Uterus (tissue), 4 donors: ENCODE results near the gene AJM1. TPM values are rescaled to one million over a fixed set of nuclear protein-coding genes. Genes with fewer than 3 reads are reported as not detected.

ENCODE experiments used
- DNase-seq, 2 donors: peaks; one replicate each; pipeline ENCODE4 v3.0.0-alpha.2; 2019 to 2020
- H3K27ac ChIP-seq, 2 donors: fragments of 200-600 bp; sonication (generic); 1 replicate in 1 of 2; 2 replicates in 1 of 2; pipeline ENCODE4 v1.5.1; 2016 to 2018
- H3K27me3 ChIP-seq, 2 donors: fragments of 200-600 bp; sonication (generic); one replicate each; pipeline ENCODE4 v1.5.1; 2018 to 2019; ENCODE audit warnings: control low read depth in 1 of 2
- H3K36me3 ChIP-seq, 2 donors: fragments of 200-600 bp; sonication (generic); one replicate each; pipeline ENCODE4 v1.5.1; 2019; ENCODE audit warnings: control low read depth in 1 of 2
- H3K4me1 ChIP-seq, 2 donors: fragments of 200-600 bp; sonication (generic); one replicate each; pipeline ENCODE4 v1.5.1; 2018 to 2019; ENCODE audit warnings: control low read depth in 1 of 2
- H3K4me3 ChIP-seq, 2 donors: fragments of 200-600 bp; sonication (generic); 1 replicate in 1 of 2; 2 replicates in 1 of 2; pipeline ENCODE4 v1.5.1; 2018 to 2019; ENCODE audit warnings: mild to moderate bottlenecking in 1 of 2
- H3K9me3 ChIP-seq, 2 donors: fragments of 200-600 bp; sonication (generic); one replicate each; pipeline ENCODE4 v1.5.1; 2019; ENCODE audit warnings: control low read depth in 1 of 2
- POLR2A ChIP-seq, 2 donors: fragments of 450-650 bp; IDR thresholded peaks; one replicate each; pipeline ENCODE4 v1.6.1; 2016; ENCODE audit warnings: antibody characterized with exemption in 2 of 2, mild to moderate bottlenecking in 1 of 2, moderate library complexity in 1 of 2
- intact Hi-C: fragments of 100-400 bp; cut with DNase I; formaldehyde crosslinking; loops from one replicate; pipeline ENCODE4 v1.15.1; 2023; ENCODE audit warnings: low total_unique reads
- total RNA-seq, 4 donors: library from RNA; depleted of rRNA in 3 of 4; stranded (reverse); fragments of >200 nt in 3 of 4; gene quantifications; one replicate each; pipeline versions ENCODE4 v1.1.0 to v1.2.4, GENCODE V29; 2014 to 2023
- TF ChIP-seq, protein P1 (sequence below), 4 experiments: fragments of 200-600 bp in 2 of 4; fragments of 450-650 bp in 2 of 4; sonication (generic) in 2 of 4; IDR thresholded peaks; one replicate each; pipeline ENCODE4 v1.5.1; 2016 to 2019; ENCODE audit warnings: antibody characterized with exemption in 4 of 4, mild to moderate bottlenecking in 2 of 4, moderate library complexity in 1 of 4
- donor health status: DM: yes; HTN: yes; CAD: no.

The AJM1 gene
- total RNA-seq, 4 donors from 2014 or later = 1.3 to 3.6 (median 3.6) TPM; not detected in 1

DNA sequence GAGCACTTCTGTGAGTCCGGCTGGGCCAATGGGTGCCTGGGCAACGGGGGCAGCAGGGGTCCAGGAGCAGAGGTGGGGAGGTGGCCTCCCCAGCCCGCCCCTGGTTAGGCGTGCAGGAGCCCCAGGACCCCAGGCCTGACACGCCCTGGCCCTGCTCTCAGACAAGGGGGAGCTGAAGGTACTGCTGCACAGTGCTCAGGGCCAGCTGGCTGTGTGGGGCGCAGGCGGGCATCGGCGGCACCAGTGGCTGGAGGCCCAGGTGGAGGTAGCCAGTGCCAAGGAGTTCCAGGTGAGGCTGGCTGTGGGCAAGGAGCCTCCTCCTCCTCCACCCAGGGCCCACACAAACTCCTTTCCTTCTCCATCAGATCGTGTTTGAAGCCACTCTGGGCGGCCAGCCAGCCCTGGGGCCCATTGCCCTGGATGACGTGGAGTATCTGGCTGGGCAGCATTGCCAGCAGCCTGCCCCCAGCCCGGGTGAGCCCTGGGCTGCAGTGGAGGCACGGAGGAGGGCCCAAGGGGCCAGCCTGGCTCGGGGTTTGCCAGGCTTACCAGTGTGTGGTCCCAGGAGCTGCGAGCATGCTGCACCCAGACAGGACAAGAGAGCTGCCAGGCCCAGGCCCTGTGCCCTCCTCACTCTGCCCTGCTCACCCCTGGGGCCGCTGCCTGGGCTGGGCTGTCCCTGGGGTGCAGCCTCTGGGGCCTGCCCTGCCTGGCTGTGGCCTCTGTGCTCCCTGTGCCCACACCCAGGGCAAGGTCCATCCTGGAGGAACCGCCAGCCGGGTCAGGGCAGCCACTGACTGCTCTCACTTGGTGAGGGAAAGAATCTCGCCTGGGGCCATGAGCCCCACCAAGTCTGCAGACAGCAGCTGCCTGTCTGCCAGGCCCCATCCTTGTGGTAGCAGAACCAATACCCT, 16.8 kb downstream of the AJM1 start:
- Histone ChIP-seq H3K4me1 (no peaks in the 10 kb centered on the region), H3K9me3 (no peaks in the 10 kb centered on the region), H3K4me3 (no peak overlapping the region), H3K27me3 (no peaks in the 10 kb centered on the region), H3K27ac (no peak overlapping the region), H3K36me3 (no peaks in the 10 kb centered on the region)
- peak in 1 of 2 donors; percentile 52 for DNase-seq
- no peak for TF ChIP-seq POLR2A (IDR thresholded peaks at IDR 0.05)
- TF ChIP-seq, protein P1, sequence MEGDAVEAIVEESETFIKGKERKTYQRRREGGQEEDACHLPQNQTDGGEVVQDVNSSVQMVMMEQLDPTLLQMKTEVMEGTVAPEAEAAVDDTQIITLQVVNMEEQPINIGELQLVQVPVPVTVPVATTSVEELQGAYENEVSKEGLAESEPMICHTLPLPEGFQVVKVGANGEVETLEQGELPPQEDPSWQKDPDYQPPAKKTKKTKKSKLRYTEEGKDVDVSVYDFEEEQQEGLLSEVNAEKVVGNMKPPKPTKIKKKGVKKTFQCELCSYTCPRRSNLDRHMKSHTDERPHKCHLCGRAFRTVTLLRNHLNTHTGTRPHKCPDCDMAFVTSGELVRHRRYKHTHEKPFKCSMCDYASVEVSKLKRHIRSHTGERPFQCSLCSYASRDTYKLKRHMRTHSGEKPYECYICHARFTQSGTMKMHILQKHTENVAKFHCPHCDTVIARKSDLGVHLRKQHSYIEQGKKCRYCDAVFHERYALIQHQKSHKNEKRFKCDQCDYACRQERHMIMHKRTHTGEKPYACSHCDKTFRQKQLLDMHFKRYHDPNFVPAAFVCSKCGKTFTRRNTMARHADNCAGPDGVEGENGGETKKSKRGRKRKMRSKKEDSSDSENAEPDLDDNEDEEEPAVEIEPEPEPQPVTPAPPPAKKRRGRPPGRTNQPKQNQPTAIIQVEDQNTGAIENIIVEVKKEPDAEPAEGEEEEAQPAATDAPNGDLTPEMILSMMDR (IDR thresholded peaks at IDR 0.05) = no peak
- intact Hi-C loops = no loop called here

DNA sequence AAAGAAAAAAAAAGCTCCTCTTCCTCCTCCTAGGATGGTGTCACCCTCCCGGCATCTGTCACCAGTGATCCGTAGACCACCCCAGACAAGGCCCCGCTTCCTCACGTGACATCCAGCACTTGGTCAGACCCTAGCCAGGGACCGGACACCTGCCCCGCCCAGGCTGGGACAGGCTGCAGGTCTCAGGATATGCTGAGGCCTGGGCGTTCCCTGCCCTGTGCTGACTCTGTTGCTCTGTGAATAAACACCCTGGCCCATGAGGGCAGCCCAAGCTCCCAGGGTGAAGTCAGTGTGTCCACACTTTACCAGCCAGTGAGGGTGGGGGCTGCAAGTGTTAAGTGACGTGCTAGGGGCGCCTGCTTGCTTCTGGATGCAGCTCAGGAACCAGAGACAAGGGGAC, 18.3 kb downstream of the AJM1 start:
- no peaks in the 10 kb centered on the region for H3K9me3 ChIP-seq
- no peaks in the 10 kb centered on the region for H3K27me3 ChIP-seq
- no peaks in the 10 kb centered on the region for H3K36me3 ChIP-seq
- H3K4me3 ChIP-seq = no peak overlapping the region
- no peak for DNase-seq
- no peak for TF ChIP-seq POLR2A (IDR thresholded peaks at IDR 0.05)
- TF ChIP-seq, protein P1 (IDR thresholded peaks at IDR 0.05) = no peak
- H3K4me1 ChIP-seq = peaks cover 0 to 11% of the 10 kb centered on the region in 2 donors
- H3K27ac ChIP-seq = no peak overlapping the region
- intact Hi-C loops = no loop called here

DNA sequence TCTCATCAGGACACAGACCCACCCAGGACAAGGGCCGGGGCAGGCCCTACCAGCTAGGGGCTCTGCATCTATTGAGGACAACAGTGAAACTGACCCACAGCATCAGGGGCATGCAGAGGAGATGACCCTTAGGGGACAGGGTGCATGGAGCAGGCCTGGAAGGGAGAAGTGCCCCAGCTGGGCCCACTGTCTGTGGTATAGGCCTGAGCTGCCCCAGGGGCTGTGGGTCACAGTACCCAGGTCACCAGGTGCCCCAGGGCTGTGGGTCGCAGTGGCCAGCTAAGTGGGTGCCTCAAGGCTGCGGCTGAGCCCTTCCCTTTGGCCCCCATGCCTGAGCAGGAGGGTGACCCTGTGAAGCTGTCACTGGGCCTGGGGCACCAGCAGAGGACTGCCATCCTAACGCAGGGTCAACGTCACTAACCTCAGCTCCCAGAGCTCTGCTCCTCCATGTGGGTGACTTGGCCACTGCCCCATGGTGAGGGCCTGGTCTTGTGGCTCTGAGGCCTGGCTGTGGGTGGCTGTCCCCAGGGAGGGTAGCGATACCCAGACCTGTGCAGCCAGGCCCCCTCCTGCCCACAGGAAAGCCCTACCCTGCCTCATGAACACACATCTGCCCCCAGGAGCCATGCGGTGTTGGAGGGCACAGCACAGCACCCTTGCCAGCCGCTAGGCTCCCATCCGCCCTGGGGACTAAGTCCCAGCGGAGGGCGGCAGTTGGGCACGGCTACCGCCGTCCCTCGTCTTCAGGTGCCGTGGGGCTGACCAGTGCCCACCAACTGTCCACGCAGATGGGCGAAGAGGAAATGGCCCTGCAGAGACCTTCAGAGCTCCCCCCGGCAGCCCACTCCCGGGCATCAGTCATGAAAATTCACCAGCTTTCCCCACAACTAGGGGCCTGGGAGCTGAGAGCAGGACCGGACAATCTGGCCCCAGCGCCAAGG, 18.9 kb downstream of the AJM1 start:
- no peak for DNase-seq
- intact Hi-C loops = no loop called here
- no peaks in the 10 kb centered on the region for H3K36me3 ChIP-seq
- no peak for TF ChIP-seq POLR2A (IDR thresholded peaks at IDR 0.05)
- TF ChIP-seq, protein P1 (IDR thresholded peaks at IDR 0.05) = no peak
- no peak overlapping the region for H3K4me3 ChIP-seq
- no peak overlapping the region for H3K27ac ChIP-seq
- no peaks in the 10 kb centered on the region for H3K9me3 ChIP-seq
- H3K4me1 ChIP-seq = peaks cover 0 to 11% of the 10 kb centered on the region in 2 donors
- H3K27me3 ChIP-seq = no peaks in the 10 kb centered on the region

DNA sequence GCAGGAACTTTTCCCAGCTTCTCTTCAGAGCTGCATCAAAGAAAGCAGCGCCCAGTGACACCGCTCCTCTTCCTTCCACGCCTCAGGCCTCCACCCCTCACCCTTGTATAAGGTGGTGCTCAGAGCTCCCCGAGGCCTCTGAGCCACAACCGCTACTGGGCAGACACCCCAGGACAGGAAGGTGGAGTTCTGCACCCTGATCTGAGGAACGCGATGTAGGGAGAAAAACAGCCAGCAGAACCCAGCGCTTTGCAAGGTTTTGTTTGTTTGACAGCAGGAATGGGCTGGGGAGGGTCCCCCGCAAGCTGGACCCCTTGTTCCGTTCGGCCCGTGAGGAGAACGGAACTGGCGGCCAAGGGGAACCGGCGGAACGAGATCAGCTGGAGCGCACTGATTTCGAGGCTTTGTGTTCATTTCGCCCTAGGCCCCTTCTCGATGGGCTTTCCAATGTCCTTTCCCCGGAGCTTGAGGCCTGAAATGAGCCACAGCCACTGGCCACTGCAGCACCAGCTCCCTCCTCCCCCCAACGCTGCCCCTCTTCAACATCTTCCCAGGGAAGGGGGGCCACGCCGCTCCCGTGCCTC, 19.7 kb downstream of the AJM1 start:
- Histone ChIP-seq H3K4me3 (no peak overlapping the region), H3K9me3 (no peaks in the 10 kb centered on the region), H3K4me1 (peaks cover 0 to 11% of the 10 kb centered on the region in 2 donors), H3K36me3 (no peaks in the 10 kb centered on the region), H3K27ac (no peak overlapping the region), H3K27me3 (no peaks in the 10 kb centered on the region)
- TF ChIP-seq POLR2A (IDR thresholded peaks at IDR 0.05) = no peak
- TF ChIP-seq, protein P1 (IDR thresholded peaks at IDR 0.05) = no peak
- intact Hi-C loops = no loop called here
- no peak for DNase-seq
